Measurements from ENCODE around the gene IGSF23.

Gene IGSF23

GRCh38 chr19:44647144-44647543 lies 33.8 kb downstream of the IGSF23 start:
- TF ChIP-seq, protein P1, sequence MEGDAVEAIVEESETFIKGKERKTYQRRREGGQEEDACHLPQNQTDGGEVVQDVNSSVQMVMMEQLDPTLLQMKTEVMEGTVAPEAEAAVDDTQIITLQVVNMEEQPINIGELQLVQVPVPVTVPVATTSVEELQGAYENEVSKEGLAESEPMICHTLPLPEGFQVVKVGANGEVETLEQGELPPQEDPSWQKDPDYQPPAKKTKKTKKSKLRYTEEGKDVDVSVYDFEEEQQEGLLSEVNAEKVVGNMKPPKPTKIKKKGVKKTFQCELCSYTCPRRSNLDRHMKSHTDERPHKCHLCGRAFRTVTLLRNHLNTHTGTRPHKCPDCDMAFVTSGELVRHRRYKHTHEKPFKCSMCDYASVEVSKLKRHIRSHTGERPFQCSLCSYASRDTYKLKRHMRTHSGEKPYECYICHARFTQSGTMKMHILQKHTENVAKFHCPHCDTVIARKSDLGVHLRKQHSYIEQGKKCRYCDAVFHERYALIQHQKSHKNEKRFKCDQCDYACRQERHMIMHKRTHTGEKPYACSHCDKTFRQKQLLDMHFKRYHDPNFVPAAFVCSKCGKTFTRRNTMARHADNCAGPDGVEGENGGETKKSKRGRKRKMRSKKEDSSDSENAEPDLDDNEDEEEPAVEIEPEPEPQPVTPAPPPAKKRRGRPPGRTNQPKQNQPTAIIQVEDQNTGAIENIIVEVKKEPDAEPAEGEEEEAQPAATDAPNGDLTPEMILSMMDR (IDR thresholded peaks at IDR 0.05; ENCODE audit: borderline replicate concordance, insufficient read depth, low read depth, low read length) = no peak
- no peak overlapping the region for H3K4me3 ChIP-seq (ENCODE audit: low read depth, low read length)

DNA sequence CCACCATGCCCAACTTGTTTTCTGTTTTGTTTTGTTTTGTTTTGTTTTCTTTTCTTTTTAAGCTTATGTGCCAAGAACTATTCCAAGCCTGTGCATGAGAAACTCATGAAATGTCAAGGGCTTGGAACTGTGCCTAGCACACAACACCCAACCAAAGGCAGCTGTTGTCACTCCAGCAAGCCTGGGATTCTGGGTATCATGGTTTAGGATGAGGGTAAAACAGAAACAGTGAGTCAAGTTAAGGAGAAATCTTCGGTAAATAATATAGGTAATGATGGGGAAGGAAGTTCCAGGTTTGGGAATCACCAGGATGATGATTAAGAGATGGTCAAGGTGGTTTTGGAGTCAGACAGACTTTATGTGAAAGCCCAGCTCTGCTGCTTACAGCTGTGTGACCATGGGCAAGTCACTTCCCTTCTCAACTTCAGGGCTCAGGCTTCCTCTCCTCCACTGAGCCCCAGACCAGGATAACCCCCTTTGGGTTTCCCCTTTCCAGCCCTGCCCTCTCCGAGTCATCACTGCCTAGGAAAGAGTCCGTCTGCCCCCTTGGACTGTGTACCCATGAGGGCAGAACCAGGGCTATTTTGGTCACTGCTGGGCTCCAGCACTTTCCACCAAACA lies 35.4 kb downstream of the IGSF23 start:
- TF ChIP-seq, protein P1 (IDR thresholded peaks at IDR 0.05; ENCODE audit: borderline replicate concordance, insufficient read depth, low read depth, low read length) = no peak
- no peak overlapping the region for H3K4me3 ChIP-seq (ENCODE audit: low read depth, low read length)

- no peak overlapping the region for H3K4me3 ChIP-seq (ENCODE audit: low read depth, low read length)
- TF ChIP-seq, protein P1 (IDR thresholded peaks at IDR 0.05; ENCODE audit: borderline replicate concordance, insufficient read depth, low read depth, low read length) = no peak
These were observed 36.3 kb downstream of the IGSF23 start for GRCh38 chr19:44649578-44650145.

- no peak overlapping the region for H3K4me3 ChIP-seq (ENCODE audit: low read depth, low read length)
- TF ChIP-seq, protein P1 (IDR thresholded peaks at IDR 0.05; ENCODE audit: borderline replicate concordance, insufficient read depth, low read depth, low read length) = no peak
These were observed 40.0 kb downstream of the IGSF23 start for GRCh38 chr19:44653343-44653742.

GRCh38 chr19:44653977-44654774 lies 40.8 kb downstream of the IGSF23 start:
- TF ChIP-seq, protein P1 (IDR thresholded peaks at IDR 0.05; ENCODE audit: borderline replicate concordance, insufficient read depth, low read depth, low read length) = peak; percentile 86
- no peak overlapping the region for H3K4me3 ChIP-seq (ENCODE audit: low read depth, low read length)

DNA sequence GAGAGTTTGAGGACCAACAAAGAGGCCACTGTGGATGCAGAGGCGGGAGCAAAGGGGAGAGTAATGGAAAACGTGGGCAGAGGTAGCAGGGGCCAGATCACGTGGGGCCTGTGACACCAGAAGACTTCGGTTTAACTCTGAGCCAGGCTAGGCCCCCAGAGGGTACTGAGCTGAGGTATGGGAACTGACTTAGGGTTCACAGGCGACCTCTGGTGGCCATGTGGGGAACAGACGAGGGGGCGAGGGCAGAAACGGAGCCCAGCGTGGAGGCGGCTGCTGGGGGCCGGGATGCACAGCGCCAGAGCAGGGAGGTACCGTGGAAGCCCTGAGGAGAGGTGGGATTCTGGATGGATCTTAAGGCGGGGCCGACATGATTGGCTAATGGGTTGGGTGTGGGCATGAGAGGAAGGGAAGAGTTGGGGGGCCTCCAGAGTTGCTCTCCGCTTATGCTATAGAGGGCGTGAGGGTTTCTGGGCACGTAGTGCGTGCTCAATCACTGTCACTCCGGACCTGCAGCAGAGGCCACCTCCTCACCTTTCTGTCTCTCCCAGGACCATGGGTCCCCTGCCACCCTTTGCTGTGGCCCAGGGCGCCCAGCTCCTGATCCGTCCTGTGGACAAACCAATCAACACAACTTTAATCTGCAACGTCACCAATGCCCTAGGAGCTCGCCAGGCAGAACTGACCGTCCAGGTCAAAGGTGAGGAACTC lies 44.0 kb downstream of the IGSF23 start:
- no peak overlapping the region for H3K4me3 ChIP-seq (ENCODE audit: low read depth, low read length)
- TF ChIP-seq, protein P1 (IDR thresholded peaks at IDR 0.05; ENCODE audit: borderline replicate concordance, insufficient read depth, low read depth, low read length) = peak; percentile 97

Measured in GM12875 (cell line).